B cell (primary cell): Measurements from ENCODE around the gene RNF157. TPM values are rescaled to one million over a fixed set of nuclear protein-coding genes. Genes with fewer than 3 reads are reported as not detected.

ENCODE experiments used
- ATAC-seq: fragments of 200-7000 bp; cut with Tn5 transposase; one replicate; pipeline ENCODE4 v1.10.0; 2021; ENCODE audit warnings: low read depth, mild to moderate bottlenecking, moderate number of reproducible peaks, moderate library complexity
- CTCF ChIA-PET: fragments of 350-600 bp; sonication (Branson Sonifier 250); formaldehyde crosslinking; loops from one replicate; lab custom pipeline; 2021; ENCODE audit warnings: antibody characterized with exemption, inconsistent platforms; lab: Charles Lee
- POLR2A ChIA-PET: fragments of 350-600 bp; sonication (Branson Sonifier 250); formaldehyde crosslinking; loops from one replicate; lab custom pipeline; 2021; ENCODE audit warnings: antibody characterized with exemption; lab: Charles Lee
- DNase-seq: peaks from one replicate; pipeline ENCODE4 v3.0.0; 2013
- H2AFZ ChIP-seq: 2 replicates; pipeline ENCODE4 v1.6.1; 2012; ENCODE audit warnings: mild to moderate bottlenecking, low read depth, low read length; ENCODE audit not compliant: insufficient read depth, poor library complexity, severe bottlenecking
- H3K27ac ChIP-seq, 2 donors: 1 replicate in 1 of 2; 2 replicates in 1 of 2; pipeline ENCODE4 v1.5.1; 2012 to 2013; ENCODE audit warnings: low read length in 2 of 2, mild to moderate bottlenecking in 2 of 2, moderate library complexity in 1 of 2
- H3K27me3 ChIP-seq, 4 experiments: fragments of 200-600 bp in 1 of 4; sonication (generic) in 1 of 4; replicated peaks in 1 of 4; 1 replicate in 2 of 4; 2 replicates in 2 of 4; pipeline versions ENCODE4 v1.6.1 to v1.7.0; 2013 to 2016; ENCODE audit warnings: low read length in 3 of 4, mild to moderate bottlenecking in 2 of 4, mixed read lengths in 1 of 4, moderate library complexity in 1 of 4; ENCODE audit not compliant: insufficient read depth in 4 of 4, control insufficient read depth in 3 of 4; ENCODE audit errors: control extremely low read depth in 1 of 4
- H3K36me3 ChIP-seq, 2 experiments: replicated peaks in 1 of 2; 1 replicate in 1 of 2; 2 replicates in 1 of 2; pipeline versions ENCODE4 v1.6.1 to v1.7.1; 2013; ENCODE audit warnings: low read length in 1 of 2; ENCODE audit not compliant: insufficient read depth in 2 of 2, control insufficient read depth in 1 of 2; ENCODE audit errors: control extremely low read depth in 1 of 2, extremely low read depth in 1 of 2
- H3K4me1 ChIP-seq, 2 donors: fragments of 200-600 bp in 1 of 2; sonication (generic) in 1 of 2; 1 replicate in 1 of 2; 2 replicates in 1 of 2; pipeline versions ENCODE4 v1.5.1 to v1.6.1; 2013 to 2017; ENCODE audit warnings: low read length in 2 of 2; ENCODE audit not compliant: control insufficient read depth in 2 of 2, insufficient read depth in 2 of 2
- H3K4me2 ChIP-seq: replicated peaks from 2 replicates; pipeline ENCODE3; 2012; ENCODE audit warnings: mild to moderate bottlenecking, low read depth, low read length; ENCODE audit not compliant: poor library complexity, severe bottlenecking
- H3K4me3 ChIP-seq, 5 experiments: fragments of 200-600 bp in 1 of 5; sonication (generic) in 1 of 5; 1 replicate in 3 of 5; 2 replicates in 2 of 5; pipeline versions ENCODE4 v1.5.1 to v1.7.0; 2011 to 2016; ENCODE audit warnings: low read length in 4 of 5, mild to moderate bottlenecking in 4 of 5, low read depth in 2 of 5, control low read depth in 1 of 5, moderate library complexity in 1 of 5; ENCODE audit not compliant: insufficient read depth in 1 of 5; ENCODE audit errors: control extremely low read depth in 1 of 5, extremely low read depth in 1 of 5
- H3K79me2 ChIP-seq: fragments of 200-600 bp; sonication (generic); one replicate; pipeline ENCODE4 v1.6.0; 2016; ENCODE audit warnings: low read length; ENCODE audit not compliant: control insufficient read depth, insufficient read depth
- H3K9ac ChIP-seq: fragments of 200-600 bp; sonication (generic); 2 replicates; pipeline ENCODE4 v1.6.1; 2017; ENCODE audit warnings: mild to moderate bottlenecking, low read length, moderate library complexity
- H3K9me3 ChIP-seq, 3 donors: one replicate each; pipeline versions ENCODE4 v1.6.1 to v1.7.1; 2013; ENCODE audit warnings: low read length in 2 of 3; ENCODE audit not compliant: control insufficient read depth in 2 of 3, insufficient read depth in 1 of 3; ENCODE audit errors: control extremely low read depth in 1 of 3
- H4K20me1 ChIP-seq: 2 replicates; pipeline ENCODE4 v1.6.0; 2012; ENCODE audit warnings: mild to moderate bottlenecking, low read length; ENCODE audit not compliant: insufficient read depth, control insufficient read depth, poor library complexity, severe bottlenecking
- H3K27ac Mint-ChIP-seq: one replicate; pipeline ENCODE4 v1.8.0; 2021; ENCODE audit warnings: mixed read lengths
- H3K27me3 Mint-ChIP-seq: one replicate; pipeline ENCODE4 v1.8.0; 2021; ENCODE audit warnings: mixed read lengths
- H3K4me1 Mint-ChIP-seq: one replicate; pipeline ENCODE4 v1.8.0; 2021; ENCODE audit warnings: mixed read lengths
- H3K4me3 Mint-ChIP-seq: one replicate; pipeline ENCODE4 v1.8.0; 2021; ENCODE audit warnings: mixed read lengths
- H3K9me3 Mint-ChIP-seq: one replicate; pipeline ENCODE4 v1.8.0; 2022; ENCODE audit warnings: mixed read lengths; ENCODE audit not compliant: insufficient read depth
- CTCF ChIP-seq: fragments of 200-600 bp; IDR thresholded peaks from one replicate; pipeline ENCODE4 v1.8.0; 2022; ENCODE audit warnings: antibody characterized with exemption, mild to moderate bottlenecking
- EZH2 ChIP-seq: IDR thresholded peaks from 2 replicates; pipeline ENCODE4 v1.6.1; 2012; ENCODE audit warnings: borderline replicate concordance, low read depth, mild to moderate bottlenecking, moderate library complexity, low read length; ENCODE audit not compliant: insufficient read depth, poor library complexity, severe bottlenecking
- WGBS: methylation state at CpG from one replicate; pipeline ENCODE4 v1.1.5; 2013; ENCODE audit warnings: missing lambda C conversion rate; ENCODE audit not compliant: insufficient coverage; 5-methylcytosine and 5-hydroxymethylcytosine counted together
- intact Hi-C: fragments of 100-400 bp; cut with micrococcal nuclease; formaldehyde crosslinking; loops from one replicate; pipeline ENCODE4 v1.10.0; 2022
- polyA plus RNA-seq: library from polyadenylated mRNA; depleted of rRNA; stranded (reverse); fragments of >200 nt; gene quantifications from 2 replicates; pipeline ENCODE4 v1.2.3, GENCODE V29; 2012
- total RNA-seq, 2 donors: library from RNA; stranded (reverse); fragments of 120-200 nt in 1 of 2; gene quantifications; 1 replicate in 1 of 2; 2 replicates in 1 of 2; pipeline versions ENCODE4 v1.2.3 to v1.2.4, GENCODE V29; 2013 to 2022

Gene RNF157
- total and polyA plus RNA-seq, 2 donors (not counting 1 experiment from before 2014, with no cell fraction given): 0.54 to 1.2 TPM

GRCh38 chr17:76145231-76146052 lies 94.9 kb downstream of the RNF157 start:
- TF ChIP-seq CTCF (no peak), EZH2 (no peak)
- Histone ChIP-seq H3K9me3 (peaks cover 0 to 4% (median 0%) of the 10 kb centered on the region in 3 donors), H4K20me1 (no peaks in the 10 kb centered on the region), H3K27ac (peak overlapping the region; percentile 68 to 86), H3K79me2 (no peaks in the 10 kb centered on the region), H2AFZ (peak overlapping the region; percentile 80), H3K9ac (peak overlapping the region; percentile 37), H3K27me3 (peaks cover 0 to 10% (median 5%) of the 10 kb centered on the region in 4 experiments), H3K36me3 (no peaks in the 10 kb centered on the region), H3K4me2 (peak overlapping the region; percentile 71), H3K4me1 (peaks cover 51 to 67% of the 10 kb centered on the region in 2 donors), H3K4me3 (peak overlapping the region in 4 of 5 experiments; percentile 13 to 38 (median 34))
- intact Hi-C loops: no loop called here
- H3K27ac Mint-ChIP-seq: peak overlapping the region; percentile 95
- ChIA-PET CTCF (interaction anchor here (0.5 to 0.9 kb wide), 5 partner anchors 23 to 374 kb away, joined by 3 to 4 read pairs (median 3); no protein-coding TSS in a partner anchor), POLR2A (no interaction called here)
- H3K27me3 Mint-ChIP-seq: no peaks in the 10 kb centered on the region
- no peaks in the 10 kb centered on the region for H3K9me3 Mint-ChIP-seq
- 30% methylated on average over 24 of the region's 25 CpGs for WGBS
- DNase-seq: peak; percentile 75
- peaks cover 60% of the 10 kb centered on the region for H3K4me1 Mint-ChIP-seq
- ATAC-seq: peak; percentile 50
- H3K4me3 Mint-ChIP-seq: peak overlapping the region; percentile 81
